Body of pancreas (tissue), 4 donors: ENCODE measurements around the gene DMAP1. TPM values are rescaled to one million over a fixed set of nuclear protein-coding genes. Genes with fewer than 3 reads are reported as not detected.
A peak's percentile ranks its signal among the peaks of the same experiment; 100 is the strongest.

Source experiments
- ATAC-seq: fragments of 150-250 bp; one replicate; pipeline ENCODE4 v1.9.1; 2016
- DNase-seq, 4 donors: peaks; one replicate each; pipeline ENCODE4 v3.0.0-alpha.2; 2019
- H3K27ac ChIP-seq, 4 donors: fragments of 200-600 bp; sonication (generic); 1 replicate in 3 of 4; 2 replicates in 1 of 4; pipeline versions ENCODE4 v1.5.1 to v1.6.1; 2016 to 2019; ENCODE audit warnings: mild to moderate bottlenecking in 1 of 4, mixed read lengths in 1 of 4, moderate library complexity in 1 of 4
- H3K27me3 ChIP-seq, 2 donors: fragments of 200-600 bp; sonication (generic); one replicate each; pipeline ENCODE4 v1.6.0; 2016; ENCODE audit warnings: mild to moderate bottlenecking in 1 of 2
- H3K36me3 ChIP-seq, 2 donors: fragments of 200-600 bp; sonication (generic); replicated peaks in 1 of 2; 2 replicates each; pipeline ENCODE4 v1.5.1; 2016; ENCODE audit warnings: low read depth in 2 of 2; ENCODE audit not compliant: insufficient read depth in 1 of 2
- H3K4me1 ChIP-seq: fragments of 200-600 bp; sonication (generic); one replicate; pipeline ENCODE4 v1.6.0; 2016
- H3K4me3 ChIP-seq, 2 donors: fragments of 200-600 bp; sonication (generic); 1 replicate in 1 of 2; 2 replicates in 1 of 2; pipeline ENCODE4 v1.5.1; 2016 to 2019
- H3K9me3 ChIP-seq, 3 donors: fragments of 200-600 bp; sonication (generic); 1 replicate in 2 of 3; 2 replicates in 1 of 3; pipeline ENCODE4 v1.5.1; 2016
- POLR2A ChIP-seq, 3 donors: fragments of 450-650 bp; IDR thresholded peaks; one replicate each; pipeline ENCODE4 v1.6.1; 2016; ENCODE audit warnings: antibody characterized with exemption in 3 of 3, mild to moderate bottlenecking in 2 of 3
- WGBS, 2 donors: methylation state at CpG; one replicate each; pipeline ENCODE4 v1.1.5; 2017; 5-methylcytosine and 5-hydroxymethylcytosine counted together
- intact Hi-C: fragments of 100-400 bp; cut with DNase I; formaldehyde crosslinking; loops from one replicate; pipeline ENCODE4 v1.15.1; 2023
- small RNA-seq: library from RNA; depleted of rRNA; stranded (forward); fragments of <200 nt; gene quantifications from one replicate; pipeline ENCODE3, GENCODE V24; 2016
- total RNA-seq, 2 donors: library from RNA; depleted of rRNA; stranded (reverse); fragments of >200 nt; gene quantifications; one replicate each; pipeline ENCODE4 v1.1.0, GENCODE V29; 2016
- TF ChIP-seq, protein P1 (sequence below), 7 experiments: fragments of 450-650 bp in 4 of 7; fragments of 200-600 bp in 3 of 7; sonication (generic) in 3 of 7; IDR thresholded peaks; one replicate each; pipeline ENCODE4 v1.5.1; 2016 to 2019; ENCODE audit warnings: antibody characterized with exemption in 7 of 7

DMAP1 gene
- total RNA-seq, 2 donors from 2014 or later: 39.2 to 93.3 TPM

DNA sequence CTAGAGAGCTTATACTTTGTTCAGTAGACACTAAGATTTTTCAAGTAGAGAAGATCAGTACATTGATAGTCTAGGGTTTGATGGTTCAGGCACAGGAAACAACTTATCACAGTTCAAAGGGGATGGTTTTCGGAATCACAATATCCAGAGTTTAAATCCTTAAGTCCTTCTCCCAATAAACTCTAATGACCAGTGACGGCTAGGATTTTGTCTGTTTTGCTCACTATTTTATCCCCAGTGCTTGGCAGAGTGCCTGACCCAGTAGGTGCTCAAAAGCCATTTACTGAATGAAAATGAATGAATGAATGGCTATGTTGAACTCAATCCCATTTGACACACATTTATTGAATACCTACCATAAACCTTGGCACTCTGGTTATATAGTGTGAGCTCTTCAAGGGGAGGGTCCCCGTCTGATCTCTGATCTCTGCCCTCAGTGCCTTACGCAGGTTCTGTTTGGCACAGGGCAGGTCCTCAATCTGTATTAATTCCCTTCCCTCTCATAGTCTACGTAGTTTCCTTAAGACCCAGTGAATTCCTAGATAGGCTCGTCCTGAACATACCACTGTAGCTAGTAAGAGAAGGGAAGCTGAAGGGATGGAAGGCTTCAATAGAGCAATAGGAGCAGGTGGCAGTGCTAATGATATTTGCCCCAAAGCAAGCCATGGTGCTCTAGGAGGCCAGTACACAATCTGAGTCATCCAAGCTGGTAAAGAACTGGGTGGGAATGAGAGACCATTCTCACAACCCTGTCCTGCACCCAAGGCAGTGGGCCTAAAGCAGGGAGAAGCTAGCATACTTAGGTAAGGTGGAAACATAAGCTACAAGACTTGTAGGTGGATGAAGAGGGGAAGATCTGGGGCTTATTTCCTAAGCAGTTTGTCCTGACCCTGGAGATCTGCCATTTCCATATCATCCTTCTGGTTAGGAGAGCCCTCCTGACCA is 53.4 kb downstream of the DMAP1 start:
- intact Hi-C loops: no loop called here
- Histone ChIP-seq H3K4me1 (no peaks in the 10 kb centered on the region), H3K4me3 (no peak overlapping the region), H3K36me3 (no peaks in the 10 kb centered on the region), H3K27me3 (no peaks in the 10 kb centered on the region), H3K27ac (no peak overlapping the region), H3K9me3 (no peaks in the 10 kb centered on the region)
- TF ChIP-seq, protein P1, sequence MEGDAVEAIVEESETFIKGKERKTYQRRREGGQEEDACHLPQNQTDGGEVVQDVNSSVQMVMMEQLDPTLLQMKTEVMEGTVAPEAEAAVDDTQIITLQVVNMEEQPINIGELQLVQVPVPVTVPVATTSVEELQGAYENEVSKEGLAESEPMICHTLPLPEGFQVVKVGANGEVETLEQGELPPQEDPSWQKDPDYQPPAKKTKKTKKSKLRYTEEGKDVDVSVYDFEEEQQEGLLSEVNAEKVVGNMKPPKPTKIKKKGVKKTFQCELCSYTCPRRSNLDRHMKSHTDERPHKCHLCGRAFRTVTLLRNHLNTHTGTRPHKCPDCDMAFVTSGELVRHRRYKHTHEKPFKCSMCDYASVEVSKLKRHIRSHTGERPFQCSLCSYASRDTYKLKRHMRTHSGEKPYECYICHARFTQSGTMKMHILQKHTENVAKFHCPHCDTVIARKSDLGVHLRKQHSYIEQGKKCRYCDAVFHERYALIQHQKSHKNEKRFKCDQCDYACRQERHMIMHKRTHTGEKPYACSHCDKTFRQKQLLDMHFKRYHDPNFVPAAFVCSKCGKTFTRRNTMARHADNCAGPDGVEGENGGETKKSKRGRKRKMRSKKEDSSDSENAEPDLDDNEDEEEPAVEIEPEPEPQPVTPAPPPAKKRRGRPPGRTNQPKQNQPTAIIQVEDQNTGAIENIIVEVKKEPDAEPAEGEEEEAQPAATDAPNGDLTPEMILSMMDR (IDR thresholded peaks at IDR 0.05): no peak
- TF ChIP-seq POLR2A (IDR thresholded peaks at IDR 0.05): no peak
- WGBS, 2 donors: 93 to 94% methylated on average over 6 of the region's 6 CpGs
- no peak for ATAC-seq
- no peak for DNase-seq

DNA sequence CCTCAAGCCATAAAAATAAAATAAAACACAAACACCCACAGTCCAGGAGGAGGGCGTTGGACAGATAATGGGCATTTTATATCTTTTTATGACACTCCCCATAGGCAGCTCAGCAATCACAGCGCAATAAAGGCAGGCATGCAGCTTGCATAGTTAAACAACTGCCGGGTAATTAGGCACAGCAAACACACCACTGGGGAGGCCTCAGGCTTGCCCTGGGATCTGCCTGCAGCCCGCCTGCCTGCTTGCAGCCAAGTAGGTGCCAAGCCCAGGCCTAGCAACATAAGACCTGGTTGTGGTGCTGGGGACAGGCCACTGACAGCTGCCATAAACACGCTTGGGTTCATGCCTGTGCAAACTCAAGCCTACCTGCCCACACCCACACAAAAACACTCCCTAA is 54.2 kb downstream of the DMAP1 start:
- no peaks in the 10 kb centered on the region for H3K4me1 ChIP-seq
- peak in 3 of 4 donors; percentile 30 to 37 (median 30) for DNase-seq

DNA sequence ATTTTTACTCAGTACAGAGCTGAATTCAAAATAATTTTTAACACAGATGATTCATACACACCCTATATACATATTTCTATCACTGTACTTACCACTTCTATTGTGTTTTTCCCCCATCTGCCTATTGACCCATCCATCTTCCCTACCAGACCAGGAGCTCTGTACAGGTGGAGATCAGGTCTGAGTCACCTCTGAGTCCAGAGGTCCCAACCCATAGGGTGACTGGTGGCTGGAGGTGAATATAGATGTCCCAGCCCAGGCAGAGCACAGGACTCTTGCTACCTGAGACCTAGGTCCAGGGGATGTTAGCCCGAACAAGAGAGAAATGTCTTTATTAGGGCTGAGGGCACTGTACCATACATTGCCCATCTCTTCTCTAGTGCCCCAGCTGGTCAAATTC is 54.8 kb downstream of the DMAP1 start:
- intact Hi-C loops: no loop called here
- Histone ChIP-seq H3K36me3 (no peaks in the 10 kb centered on the region), H3K4me1 (no peaks in the 10 kb centered on the region), H3K4me3 (no peak overlapping the region), H3K27me3 (no peaks in the 10 kb centered on the region), H3K9me3 (no peaks in the 10 kb centered on the region), H3K27ac (no peak overlapping the region)
- ATAC-seq (no peak), DNase-seq (no peak)
- 100% methylated on average over 1 of the region's 1 CpG for WGBS, 2 donors
- TF ChIP-seq POLR2A (IDR thresholded peaks at IDR 0.05): no peak
- TF ChIP-seq, protein P1 (IDR thresholded peaks at IDR 0.05): no peak

More for the DNA sequence above, 54.2 kb downstream of the DMAP1 start:
- Histone ChIP-seq H3K9me3 (no peaks in the 10 kb centered on the region), H3K36me3 (no peaks in the 10 kb centered on the region), H3K4me3 (no peak overlapping the region), H3K27me3 (no peaks in the 10 kb centered on the region), H3K27ac (no peak overlapping the region)
- TF ChIP-seq, protein P1 (IDR thresholded peaks at IDR 0.05): no peak
- TF ChIP-seq POLR2A (IDR thresholded peaks at IDR 0.05): no peak
- no peak for ATAC-seq
- intact Hi-C loops: no loop called here
- WGBS, 2 donors: 83 to 94% methylated on average over 4 to 5 of the region's 5 CpGs

Small RNAs within 50 kb of the gene (small RNA-seq; reads per million reads assigned to genes)
- gene AL035417.1: not detected

Other genes starting within 250 kb of the DMAP1 start
- 10 to 100 TPM; 25.4 to 35.3 TPM for gene DPH2, start 243.5 kb upstream of the DMAP1 start, total RNA-seq
- gene ATP6V0B, start 238.5 kb upstream of the DMAP1 start, total RNA-seq: 100 to 1,000 TPM in 1 of 2 donors, 10 to 100 TPM in 1; 73.5 to 103 TPM
- 10 to 100 TPM; 18.2 to 29.3 TPM for gene B4GALT2, start 234.3 kb upstream of the DMAP1 start, total RNA-seq
- 10 to 100 TPM in 1 of 2 donors, 1 to 10 TPM in 1; 6.7 to 21.1 TPM for gene CCDC24, start 221.9 kb upstream of the DMAP1 start, total RNA-seq
- gene SLC6A9, start 182.0 kb upstream of the DMAP1 start, total RNA-seq: 1 to 10 TPM; 2.3 to 4.6 TPM
- not detected for gene KLF17, start 94.7 kb upstream of the DMAP1 start, total RNA-seq
- gene KLF18, start 71.8 kb upstream of the DMAP1 start, total RNA-seq: not detected
- gene ERI3, start 141.8 kb downstream of the DMAP1 start, total RNA-seq: 10 to 100 TPM; 17.4 to 59.7 TPM
- 100 to 1,000 TPM in 1 of 2 donors, 10 to 100 TPM in 1; 85.4 to 124 TPM for gene RNF220, start 191.8 kb downstream of the DMAP1 start, total RNA-seq